Mucosa of descending colon (tissue), 3 donors: Measurements from ENCODE around the gene PAXX. TPM values are rescaled to one million over a fixed set of nuclear protein-coding genes. Genes with fewer than 3 reads are reported as not detected.

Experiments used
- ATAC-seq: fragments of 200-7000 bp; cut with Tn5 transposase; one replicate; pipeline ENCODE4 v1.9.1; 2020; ENCODE audit warnings: mild to moderate bottlenecking, moderate library complexity
- DNase-seq, 3 donors: peaks; one replicate each; pipeline ENCODE4 v3.0.0-alpha.2; 2020
- H3K36me3 ChIP-seq: fragments of 200-600 bp; one replicate; pipeline ENCODE4 v1.8.0; 2021; ENCODE audit warnings: low read depth, mild to moderate bottlenecking
- H3K4me1 ChIP-seq: fragments of 200-600 bp; one replicate; pipeline ENCODE4 v1.8.0; 2021; ENCODE audit warnings: low read depth, mild to moderate bottlenecking
- H3K4me3 ChIP-seq: fragments of 200-600 bp; one replicate; pipeline ENCODE4 v1.8.0; 2021; ENCODE audit warnings: mild to moderate bottlenecking
- H3K9me3 ChIP-seq: fragments of 200-600 bp; one replicate; pipeline ENCODE4 v1.8.0; 2021; ENCODE audit warnings: mild to moderate bottlenecking
- intact Hi-C, 2 donors: fragments of 100-400 bp; cut with DNase I in 1 of 2; cut with micrococcal nuclease in 1 of 2; formaldehyde crosslinking; loops; one replicate each; pipeline versions ENCODE4 v1.11.0 to v1.11.1; 2022; cut with DNase I, micrococcal nuclease
- total RNA-seq, 3 donors: library from RNA; stranded (reverse); fragmentation: NEBNext Ultra II Directional in 2 of 3; extraction: Animal tissue kit (Norgen Biotek cat#: 25700) in 2 of 3; gene quantifications; one replicate each; pipeline versions ENCODE4 v1.2.1 to v1.2.4, GENCODE V29; 2021 to 2023
- TF ChIP-seq, protein P1 (sequence below): fragments of 200-600 bp; IDR thresholded peaks from one replicate; pipeline ENCODE4 v1.8.0; 2022; ENCODE audit warnings: antibody characterized with exemption, mild to moderate bottlenecking
- donor health status: DM: no; HTN: no; CAD: no; lungs with moderate emphysema.
- donor health status: DM: no; HTN: no; CAD: no.
- donor health status: DM: no; HTN: yes; CAD: no.

PAXX gene
- total RNA-seq, 3 donors from 2014 or later = 32.0 to 39.9 (median 34.1) TPM

GRCh38 chr9:136990242-136990911 is 1.8 kb upstream of the PAXX start:
- peaks cover 23% of the 10 kb centered on the region for H3K4me1 ChIP-seq
- H3K9me3 ChIP-seq = no peaks in the 10 kb centered on the region
- no peak for ATAC-seq
- no peak overlapping the region for H3K4me3 ChIP-seq
- TF ChIP-seq, protein P1, sequence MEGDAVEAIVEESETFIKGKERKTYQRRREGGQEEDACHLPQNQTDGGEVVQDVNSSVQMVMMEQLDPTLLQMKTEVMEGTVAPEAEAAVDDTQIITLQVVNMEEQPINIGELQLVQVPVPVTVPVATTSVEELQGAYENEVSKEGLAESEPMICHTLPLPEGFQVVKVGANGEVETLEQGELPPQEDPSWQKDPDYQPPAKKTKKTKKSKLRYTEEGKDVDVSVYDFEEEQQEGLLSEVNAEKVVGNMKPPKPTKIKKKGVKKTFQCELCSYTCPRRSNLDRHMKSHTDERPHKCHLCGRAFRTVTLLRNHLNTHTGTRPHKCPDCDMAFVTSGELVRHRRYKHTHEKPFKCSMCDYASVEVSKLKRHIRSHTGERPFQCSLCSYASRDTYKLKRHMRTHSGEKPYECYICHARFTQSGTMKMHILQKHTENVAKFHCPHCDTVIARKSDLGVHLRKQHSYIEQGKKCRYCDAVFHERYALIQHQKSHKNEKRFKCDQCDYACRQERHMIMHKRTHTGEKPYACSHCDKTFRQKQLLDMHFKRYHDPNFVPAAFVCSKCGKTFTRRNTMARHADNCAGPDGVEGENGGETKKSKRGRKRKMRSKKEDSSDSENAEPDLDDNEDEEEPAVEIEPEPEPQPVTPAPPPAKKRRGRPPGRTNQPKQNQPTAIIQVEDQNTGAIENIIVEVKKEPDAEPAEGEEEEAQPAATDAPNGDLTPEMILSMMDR = no peak
- no peaks in the 10 kb centered on the region for H3K36me3 ChIP-seq
- DNase-seq = no peak
- intact Hi-C loops = no loop called here

DNA sequence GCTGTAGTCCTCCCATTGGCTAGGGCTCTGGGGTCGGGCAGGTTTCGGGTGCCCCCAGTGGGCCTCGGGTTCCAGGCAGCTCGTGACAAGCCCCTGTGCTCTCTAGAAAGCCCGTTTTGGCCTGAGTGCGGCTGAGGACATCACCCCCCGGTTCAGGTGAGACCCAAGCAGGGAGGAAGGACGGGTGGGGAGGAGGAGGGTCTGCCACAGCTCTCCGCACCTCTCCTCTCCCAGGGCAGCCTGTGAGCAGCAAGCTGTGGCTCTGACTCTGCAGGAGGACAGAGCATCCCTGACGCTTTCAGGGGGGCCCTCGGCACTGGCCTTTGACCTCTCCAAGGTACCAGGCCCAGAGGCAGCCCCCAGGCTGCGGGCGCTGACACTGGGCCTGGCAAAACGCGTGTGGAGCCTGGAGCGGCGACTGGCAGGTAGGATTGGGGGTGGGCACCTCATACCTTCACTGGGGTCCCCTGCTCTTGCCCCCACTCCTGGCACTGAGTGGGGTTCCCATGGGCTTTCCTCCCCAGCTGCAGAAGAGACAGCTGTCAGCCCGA is 672 bp downstream of the PAXX start:
- intact Hi-C loops = no loop called here
- DNase-seq = no peak

DNA sequence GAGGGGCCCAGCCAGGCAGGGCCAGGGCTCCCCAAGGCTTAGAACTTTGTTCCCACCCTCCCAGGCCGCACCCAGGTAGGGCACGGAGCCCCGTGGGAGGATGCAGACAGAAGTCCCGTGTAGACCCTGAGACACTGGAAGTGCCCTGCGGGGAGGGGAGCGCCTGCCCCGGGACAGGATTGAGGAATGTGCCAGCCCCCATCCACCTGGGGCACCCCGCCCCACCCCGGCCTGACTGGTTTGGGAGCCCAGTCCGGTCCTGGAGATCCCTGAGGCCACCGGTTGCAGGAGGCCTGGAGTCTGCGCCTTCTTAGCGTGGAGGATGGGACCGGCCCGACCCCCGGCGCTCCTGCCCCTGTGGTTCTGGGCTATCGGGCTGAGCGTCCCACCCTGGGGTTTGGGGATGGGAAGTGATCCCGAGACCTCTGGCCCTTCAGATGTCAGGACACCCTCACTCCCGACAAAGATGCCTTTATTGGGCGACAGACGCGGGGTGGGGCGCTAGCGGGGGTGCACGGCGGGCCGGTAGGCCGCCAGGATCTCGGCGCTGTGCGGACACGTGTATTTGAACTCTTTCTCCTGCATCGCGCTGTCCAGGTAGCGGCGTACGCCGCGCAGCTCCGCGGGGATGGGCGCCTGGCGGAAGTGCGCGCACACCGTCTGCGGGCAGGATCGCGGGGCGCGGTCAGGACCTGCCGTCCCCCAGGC is 2.1 kb downstream of the PAXX start:
- ATAC-seq (no peak), DNase-seq (peak in 2 of 3 donors; percentile 19 to 47)
- intact Hi-C loops = no loop called here
- Histone ChIP-seq H3K4me3 (no peak overlapping the region), H3K9me3 (no peaks in the 10 kb centered on the region), H3K36me3 (no peaks in the 10 kb centered on the region), H3K4me1 (peaks cover 42% of the 10 kb centered on the region)
- TF ChIP-seq, protein P1 = no peak

More for the DNA sequence above, 672 bp downstream of the PAXX start:
- TF ChIP-seq, protein P1 = no peak
- Histone ChIP-seq H3K4me1 (peaks cover 42% of the 10 kb centered on the region), H3K4me3 (peak overlapping the region; percentile 36), H3K9me3 (no peaks in the 10 kb centered on the region), H3K36me3 (no peaks in the 10 kb centered on the region)
- no peak for ATAC-seq

GRCh38 chr9:136994888-136995230 is 2.6 kb downstream of the PAXX start:
- Histone ChIP-seq H3K4me1 (peaks cover 43% of the 10 kb centered on the region), H3K4me3 (no peak overlapping the region), H3K36me3 (no peaks in the 10 kb centered on the region), H3K9me3 (no peaks in the 10 kb centered on the region)
- intact Hi-C loops = no loop called here
- TF ChIP-seq, protein P1 = no peak
- DNase-seq (peak in 2 of 3 donors; percentile 13 to 51), ATAC-seq (no peak)

GRCh38 chr9:136995362-136995761 is 3.1 kb downstream of the PAXX start:
- DNase-seq = peak in 1 of 3 donors; percentile 19
- TF ChIP-seq, protein P1 = no peak
- intact Hi-C loops = no loop called here
- Histone ChIP-seq H3K4me1 (peaks cover 44% of the 10 kb centered on the region), H3K9me3 (no peaks in the 10 kb centered on the region), H3K36me3 (no peaks in the 10 kb centered on the region), H3K4me3 (no peak overlapping the region)
- no peak for ATAC-seq
